ENCODE data around the gene TRABD2A.

Gene TRABD2A

GRCh38 chr2:84788027-84788426, 92.9 kb downstream of the TRABD2A start:
- TF ChIP-seq CTCF (IDR thresholded peaks at IDR 0.05): no peak
- no peak for DNase-seq (ENCODE audit: low spot score)
- Histone ChIP-seq H3K27ac (no peak overlapping the region), H3K4me3 (no peak overlapping the region)

GRCh38 chr2:84786601-84787000, 94.3 kb downstream of the TRABD2A start:
- DNase-seq (ENCODE audit: low spot score): no peak

GRCh38 chr2:84785950-84786349, 94.9 kb downstream of the TRABD2A start:
- H3K4me3 ChIP-seq: no peak overlapping the region
- DNase-seq (ENCODE audit: low spot score): no peak
- TF ChIP-seq CTCF (IDR thresholded peaks at IDR 0.05): no peak
- H3K27ac ChIP-seq: no peak overlapping the region

More at GRCh38 chr2:84786601-84787000, 94.3 kb downstream of the TRABD2A start:
- Histone ChIP-seq H3K27ac (no peak overlapping the region), H3K4me3 (no peak overlapping the region)
- TF ChIP-seq CTCF (IDR thresholded peaks at IDR 0.05): no peak

GRCh38 chr2:84782717-84783442, 98.0 kb downstream of the TRABD2A start:
- H3K4me3 ChIP-seq: no peak overlapping the region
- TF ChIP-seq CTCF (IDR thresholded peaks at IDR 0.05): no peak
- no peak for DNase-seq (ENCODE audit: low spot score)
- H3K27ac ChIP-seq: no peak overlapping the region

- no peak overlapping the region for H3K27ac ChIP-seq
- no peak overlapping the region for H3K4me3 ChIP-seq
- DNase-seq (ENCODE audit: low spot score): no peak
- no peak for TF ChIP-seq CTCF (IDR thresholded peaks at IDR 0.05)
These were observed 98.8 kb downstream of the TRABD2A start for GRCh38 chr2:84781942-84782716.

- Histone ChIP-seq H3K4me3 (no peak overlapping the region), H3K27ac (no peak overlapping the region)
- no peak for TF ChIP-seq CTCF (IDR thresholded peaks at IDR 0.05)
- no peak for DNase-seq (ENCODE audit: low spot score)
These were observed 101.1 kb downstream of the TRABD2A start for GRCh38 chr2:84779781-84780180.
